HepG2 (cell line): Measurements from ENCODE around the gene KDM5B.

ENCODE experiments used
- CREB1 ChIP-seq, 2 experiments: fragments of 450-650 bp in 1 of 2; IDR thresholded peaks; 2 replicates each; pipeline ENCODE4 v1.6.1; 2016 to 2017; ENCODE audit warnings: control low read depth in 1 of 2, mild to moderate bottlenecking in 1 of 2, missing compliant biosample characterization in 1 of 2, missing genetic modification characterization in 1 of 2
- DNMT1 ChIP-seq: sonication (generic); formaldehyde crosslinking; IDR thresholded peaks from 2 replicates; pipeline ENCODE4 v1.5.1; 2020; ENCODE audit warnings: mild to moderate bottlenecking, missing genetic modification reagents
- ELF4 ChIP-seq: sonication (generic); formaldehyde crosslinking; IDR thresholded peaks from 2 replicates; pipeline ENCODE4 v1.5.0; 2020; ENCODE audit warnings: missing genetic modification reagents, mild to moderate bottlenecking, moderate library complexity, borderline replicate concordance
- PITX1 ChIP-seq: sonication (generic); formaldehyde crosslinking; IDR thresholded peaks from 2 replicates; pipeline ENCODE4 v1.5.1; 2020; ENCODE audit warnings: mild to moderate bottlenecking, missing genetic modification reagents
- SMC3 ChIP-seq: IDR thresholded peaks from 2 replicates; pipeline ENCODE4 v1.6.1; 2011; ENCODE audit warnings: low read length, improper control_type of control experiment
- TCF7L2 ChIP-seq: IDR thresholded peaks from 2 replicates; pipeline ENCODE4 v1.6.1; 2011; ENCODE audit warnings: mild to moderate bottlenecking, low read depth, low read length, moderate library complexity
- ZNF639 ChIP-seq: conservative IDR thresholded peaks from 2 replicates; pipeline ENCODE4 v1.6.1; 2018; ENCODE audit warnings: missing genetic modification reagents
- ZNF703 ChIP-seq: sonication (generic); formaldehyde crosslinking; IDR thresholded peaks from 2 replicates; pipeline ENCODE4 v1.5.1; 2020; ENCODE audit warnings: missing genetic modification reagents, mild to moderate bottlenecking, moderate library complexity, borderline replicate concordance
- ZSCAN21 ChIP-seq: sonication (generic); formaldehyde crosslinking; IDR thresholded peaks from 2 replicates; pipeline ENCODE4 v1.8.0; 2022; ENCODE audit warnings: mild to moderate bottlenecking, missing genetic modification reagents, moderate library complexity, borderline replicate concordance
- TF ChIP-seq, protein P1 (sequence below): sonication (generic); formaldehyde crosslinking; conservative IDR thresholded peaks from 2 replicates; pipeline ENCODE4 v1.4.0; 2020; ENCODE audit warnings: missing genetic modification reagents
- TF ChIP-seq, protein P2 (sequence below): sonication (generic); formaldehyde crosslinking; IDR thresholded peaks from 2 replicates; pipeline ENCODE4 v1.5.0; 2020; ENCODE audit warnings: mild to moderate bottlenecking, missing genetic modification reagents, moderate library complexity

DNA sequence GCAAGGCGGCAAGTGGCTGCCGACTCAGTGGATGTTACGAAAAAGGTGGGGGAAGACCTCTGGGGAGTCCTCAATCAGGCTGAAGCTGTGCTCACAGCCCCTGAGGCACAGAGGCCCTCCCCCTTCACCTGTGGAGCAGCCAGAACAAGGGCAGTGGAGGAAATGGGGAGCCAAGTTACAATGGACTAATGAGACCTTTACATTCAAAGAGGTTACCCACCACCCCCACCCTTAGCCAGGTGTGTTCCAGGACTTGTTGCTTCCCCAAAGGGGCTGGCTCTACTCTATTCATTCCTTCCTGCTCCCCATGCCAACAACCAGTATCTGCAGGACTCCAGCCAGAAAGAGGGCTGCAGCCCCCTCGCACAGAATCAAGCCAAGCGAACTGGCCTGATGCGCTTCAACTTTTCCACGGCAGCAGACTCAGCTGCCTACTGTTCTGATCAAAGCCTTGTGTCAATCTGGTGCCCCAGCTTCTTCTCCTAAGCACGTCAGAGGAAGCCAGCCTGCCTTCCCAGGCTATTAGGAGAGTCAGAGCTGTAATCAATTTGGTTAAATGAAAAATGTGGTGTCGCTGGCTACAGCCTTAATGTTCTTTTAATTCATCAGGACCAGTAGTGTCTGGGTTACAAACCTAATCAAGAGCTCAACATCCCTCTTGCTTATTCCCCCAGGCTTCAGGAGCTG is 96.1 kb downstream of the KDM5B start:
- TF ChIP-seq DNMT1 (CRISPR knock-in tag) (no peak), CREB1 (IDR thresholded peaks at IDR 0.05) (no peak), CREB1 (CRISPR knock-in tag; IDR thresholded peaks at IDR 0.05) (no peak), ZSCAN21 (CRISPR knock-in tag) (no peak), ZNF703 (CRISPR knock-in tag) (no peak), SMC3 (no peak), PITX1 (CRISPR knock-in tag) (no peak), TCF7L2 (no peak), ZNF639 (no peak), ELF4 (CRISPR knock-in tag) (no peak)
- TF ChIP-seq, protein P1, sequence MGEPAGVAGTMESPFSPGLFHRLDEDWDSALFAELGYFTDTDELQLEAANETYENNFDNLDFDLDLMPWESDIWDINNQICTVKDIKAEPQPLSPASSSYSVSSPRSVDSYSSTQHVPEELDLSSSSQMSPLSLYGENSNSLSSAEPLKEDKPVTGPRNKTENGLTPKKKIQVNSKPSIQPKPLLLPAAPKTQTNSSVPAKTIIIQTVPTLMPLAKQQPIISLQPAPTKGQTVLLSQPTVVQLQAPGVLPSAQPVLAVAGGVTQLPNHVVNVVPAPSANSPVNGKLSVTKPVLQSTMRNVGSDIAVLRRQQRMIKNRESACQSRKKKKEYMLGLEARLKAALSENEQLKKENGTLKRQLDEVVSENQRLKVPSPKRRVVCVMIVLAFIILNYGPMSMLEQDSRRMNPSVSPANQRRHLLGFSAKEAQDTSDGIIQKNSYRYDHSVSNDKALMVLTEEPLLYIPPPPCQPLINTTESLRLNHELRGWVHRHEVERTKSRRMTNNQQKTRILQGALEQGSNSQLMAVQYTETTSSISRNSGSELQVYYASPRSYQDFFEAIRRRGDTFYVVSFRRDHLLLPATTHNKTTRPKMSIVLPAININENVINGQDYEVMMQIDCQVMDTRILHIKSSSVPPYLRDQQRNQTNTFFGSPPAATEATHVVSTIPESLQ (CRISPR knock-in tag), result no peak
- TF ChIP-seq, protein P2, sequence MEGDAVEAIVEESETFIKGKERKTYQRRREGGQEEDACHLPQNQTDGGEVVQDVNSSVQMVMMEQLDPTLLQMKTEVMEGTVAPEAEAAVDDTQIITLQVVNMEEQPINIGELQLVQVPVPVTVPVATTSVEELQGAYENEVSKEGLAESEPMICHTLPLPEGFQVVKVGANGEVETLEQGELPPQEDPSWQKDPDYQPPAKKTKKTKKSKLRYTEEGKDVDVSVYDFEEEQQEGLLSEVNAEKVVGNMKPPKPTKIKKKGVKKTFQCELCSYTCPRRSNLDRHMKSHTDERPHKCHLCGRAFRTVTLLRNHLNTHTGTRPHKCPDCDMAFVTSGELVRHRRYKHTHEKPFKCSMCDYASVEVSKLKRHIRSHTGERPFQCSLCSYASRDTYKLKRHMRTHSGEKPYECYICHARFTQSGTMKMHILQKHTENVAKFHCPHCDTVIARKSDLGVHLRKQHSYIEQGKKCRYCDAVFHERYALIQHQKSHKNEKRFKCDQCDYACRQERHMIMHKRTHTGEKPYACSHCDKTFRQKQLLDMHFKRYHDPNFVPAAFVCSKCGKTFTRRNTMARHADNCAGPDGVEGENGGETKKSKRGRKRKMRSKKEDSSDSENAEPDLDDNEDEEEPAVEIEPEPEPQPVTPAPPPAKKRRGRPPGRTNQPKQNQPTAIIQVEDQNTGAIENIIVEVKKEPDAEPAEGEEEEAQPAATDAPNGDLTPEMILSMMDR (CRISPR knock-in tag), result no peak
